HG02938 (cell line): ENCODE data around the gene TCTN1.
"Not testable (repeated sequence)": the region's sequence is repeated elsewhere in the genome, so short reads cannot be mapped to it uniquely, and the experiment has no call there.

Experiments
- ATAC-seq: cut with Tn5 transposase; IDR thresholded peaks from one replicate; pipeline ENCODE4 v1.9.1; 2021; ENCODE audit warnings: mild to moderate bottlenecking, moderate library complexity; ENCODE audit not compliant: unreplicated experiment

TCTN1 gene

DNA sequence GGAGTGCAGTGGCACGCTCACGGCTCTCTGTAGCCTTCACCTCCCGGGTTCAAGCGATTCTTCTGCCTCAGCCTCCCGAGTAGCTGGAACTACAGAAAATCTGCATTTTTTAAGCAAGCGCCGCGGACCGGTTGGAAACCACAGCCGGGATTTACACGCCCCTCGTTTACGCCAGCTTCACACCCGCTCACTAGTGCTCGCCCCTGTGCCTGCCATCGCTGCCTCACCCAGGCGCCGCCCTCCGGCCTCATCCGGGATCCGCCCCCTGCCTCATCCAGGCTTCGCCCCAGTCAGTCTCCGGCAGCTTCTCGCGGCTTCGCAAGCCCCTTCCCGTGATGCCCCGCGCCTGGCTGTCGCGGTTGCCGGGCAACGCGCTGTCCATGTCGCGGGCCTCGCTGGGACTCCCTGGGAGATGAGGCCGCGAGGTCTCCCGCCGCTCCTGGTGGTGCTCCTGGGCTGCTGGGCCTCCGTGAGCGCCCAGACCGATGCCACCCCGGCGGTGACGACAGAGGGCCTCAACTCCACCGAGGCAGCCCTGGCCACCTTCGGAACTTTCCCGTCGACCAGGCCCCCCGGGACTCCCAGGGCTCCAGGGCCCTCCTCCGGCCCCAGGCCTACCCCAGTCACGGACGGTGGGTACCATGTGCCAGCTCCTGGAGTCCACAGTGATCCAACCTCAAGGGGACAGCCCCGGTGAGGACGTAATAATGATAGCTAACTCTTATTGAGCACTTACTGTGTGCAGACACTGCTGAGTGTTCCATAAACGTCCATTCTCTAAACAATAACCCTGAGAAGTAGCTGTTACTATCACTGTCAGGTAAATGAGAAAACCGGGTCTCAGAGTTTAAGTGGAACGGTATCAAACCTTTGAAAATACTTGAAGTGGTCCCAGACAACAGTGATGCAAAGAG lies at the start of gene TCTN1:
Gene TCTN1, plus strand, starts transcription at position 359 of the 914 bp plus-strand sequence. Its CDS starts 54 bp downstream, at position 413.
- peak; percentile 91 for ATAC-seq

DNA sequence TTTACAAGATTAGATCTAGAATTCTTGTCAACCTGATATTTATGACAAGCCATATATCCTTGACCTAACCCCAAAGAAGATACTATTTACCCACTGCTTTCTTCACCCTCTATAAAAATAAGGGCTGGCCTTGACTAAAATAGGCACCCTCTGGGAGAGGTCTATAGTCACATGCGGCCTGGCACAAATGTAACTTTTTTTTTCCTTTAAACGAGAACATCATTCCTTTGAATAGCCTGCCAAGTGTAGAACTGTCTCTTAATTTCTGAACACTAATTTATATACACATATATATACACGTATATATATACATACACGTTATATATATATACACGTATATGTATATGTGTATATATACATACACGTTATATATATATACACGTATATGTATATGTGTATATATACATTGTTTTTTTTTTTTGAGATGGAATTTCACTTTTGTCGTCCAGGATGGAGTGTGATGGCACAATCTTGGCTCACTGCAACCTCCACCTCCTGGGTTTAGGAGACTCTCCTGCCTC lies 49.4 kb upstream of the TCTN1 start:
- no peak for ATAC-seq

DNA sequence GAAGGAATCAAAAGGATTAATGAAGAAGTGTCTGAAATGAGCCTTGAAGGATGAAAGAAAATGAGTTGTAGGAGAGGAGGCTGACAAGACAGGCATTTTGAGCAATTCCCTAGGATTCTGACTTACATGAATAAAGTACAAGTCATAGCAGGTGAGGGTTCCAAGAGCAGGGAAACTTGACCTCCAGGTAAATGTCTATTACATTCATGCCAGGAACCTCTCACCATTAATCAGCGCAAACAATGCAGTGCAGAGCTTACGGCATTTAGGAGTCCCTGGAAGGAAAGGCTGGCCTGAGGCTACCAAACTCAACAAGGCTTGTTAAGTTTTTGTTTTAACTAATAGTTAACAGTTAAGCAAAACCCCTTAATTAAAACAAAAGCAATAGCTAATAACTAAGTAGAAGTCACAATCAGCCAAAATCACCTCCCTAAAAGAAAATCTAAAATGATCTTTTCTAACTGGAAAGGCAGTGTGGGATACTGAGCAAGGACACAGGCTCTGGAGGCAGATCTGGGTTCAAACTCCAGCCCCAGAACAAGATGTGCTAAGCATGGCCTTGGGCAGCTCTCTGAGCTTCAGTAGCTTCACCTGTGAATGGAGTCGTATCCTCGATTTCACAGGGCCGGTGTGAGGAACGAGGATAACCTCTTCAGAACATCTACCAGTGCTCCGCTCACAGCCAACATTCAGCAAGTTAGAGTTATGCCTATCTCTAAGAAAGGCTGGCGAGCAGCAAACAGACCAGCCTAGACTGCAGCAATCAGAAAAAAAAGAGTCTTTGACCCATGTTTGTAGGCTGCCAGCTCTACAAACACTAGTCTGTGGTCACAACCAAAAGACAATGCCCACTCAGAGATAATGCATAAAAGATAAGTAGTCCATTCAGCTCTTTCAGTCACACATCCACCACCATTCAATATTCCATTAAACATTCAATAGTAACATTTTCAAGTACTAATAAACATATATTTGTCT lies 47.7 kb upstream of the TCTN1 start:
- no peak for ATAC-seq

DNA sequence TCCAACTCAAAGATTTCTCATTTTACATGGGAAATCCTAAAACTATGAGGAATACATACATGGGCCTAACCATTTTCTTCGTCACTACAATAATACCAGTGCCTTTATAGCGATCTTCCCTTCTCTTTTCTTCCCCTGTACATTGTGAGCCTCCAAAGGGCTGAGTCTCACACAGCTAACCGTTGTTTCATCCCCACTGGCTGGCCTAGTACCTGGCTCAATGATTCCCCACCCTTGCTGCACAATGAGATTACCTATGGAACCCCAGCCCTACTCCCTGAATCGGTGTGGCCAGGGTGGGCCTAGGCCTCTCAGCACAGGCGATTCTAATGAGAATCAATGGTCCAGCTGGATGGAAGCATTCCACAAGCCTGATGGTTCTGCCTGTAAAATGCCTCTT lies 46.9 kb upstream of the TCTN1 start:
- ATAC-seq, result no peak

DNA sequence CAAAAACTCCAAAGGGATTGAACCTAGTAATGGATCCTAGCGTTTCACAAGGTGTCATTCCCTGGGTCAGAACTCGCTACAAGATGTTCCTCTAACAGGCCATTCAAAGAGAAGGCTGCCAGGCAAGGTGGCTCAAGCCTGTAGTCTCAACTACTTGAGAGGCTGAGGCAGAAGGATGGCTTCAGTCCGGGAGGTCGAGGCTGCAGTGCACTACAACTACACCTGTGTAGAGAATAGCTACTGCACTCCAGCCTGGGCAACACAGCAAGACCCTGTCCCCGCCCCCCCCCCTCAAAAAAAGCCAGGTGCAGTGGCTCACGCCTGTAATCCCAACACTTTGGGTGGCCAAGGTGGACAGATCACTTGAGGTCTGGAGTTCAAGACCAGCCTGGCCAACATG lies 45.2 kb upstream of the TCTN1 start:
- ATAC-seq, result no peak

DNA sequence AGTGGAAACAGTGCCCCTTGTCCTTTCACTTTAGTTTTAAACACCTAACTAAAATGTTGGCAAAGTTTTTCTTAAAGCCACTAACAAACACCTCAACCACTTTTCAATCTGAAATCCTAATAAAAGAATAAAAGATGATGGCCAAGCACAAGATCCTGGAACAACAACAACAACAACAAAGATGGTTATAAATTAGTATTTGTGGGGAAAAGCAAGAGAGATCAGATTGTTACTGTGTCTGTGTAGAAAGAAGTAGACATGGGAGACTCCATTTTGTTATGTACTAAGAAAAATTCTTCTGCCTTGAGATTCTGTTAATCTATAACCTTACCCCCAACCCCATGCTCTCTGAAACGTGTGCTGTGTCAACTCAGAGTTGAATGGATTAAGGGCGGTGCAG lies 44.1 kb upstream of the TCTN1 start:
- ATAC-seq, result not testable (repeated sequence)

DNA sequence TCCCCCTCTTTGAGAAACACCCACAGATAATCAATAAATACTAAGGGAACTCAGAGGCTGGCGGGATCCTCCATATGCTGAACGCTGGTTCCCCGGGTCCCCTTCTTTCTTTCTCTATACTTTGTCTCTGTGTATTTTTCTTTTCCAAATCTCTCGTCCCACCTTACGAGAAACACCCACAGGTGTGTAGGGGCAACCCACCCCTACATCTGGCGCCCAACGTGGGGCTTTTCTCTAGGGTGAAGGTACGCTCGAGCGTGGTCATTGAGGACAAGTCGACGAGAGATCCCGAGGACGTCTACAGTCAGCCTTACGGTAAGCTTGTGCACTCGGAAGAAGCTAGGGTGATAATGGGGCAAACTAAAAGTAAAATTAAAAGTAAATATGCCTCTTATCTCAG lies 43.1 kb upstream of the TCTN1 start:
- not testable (repeated sequence) for ATAC-seq

DNA sequence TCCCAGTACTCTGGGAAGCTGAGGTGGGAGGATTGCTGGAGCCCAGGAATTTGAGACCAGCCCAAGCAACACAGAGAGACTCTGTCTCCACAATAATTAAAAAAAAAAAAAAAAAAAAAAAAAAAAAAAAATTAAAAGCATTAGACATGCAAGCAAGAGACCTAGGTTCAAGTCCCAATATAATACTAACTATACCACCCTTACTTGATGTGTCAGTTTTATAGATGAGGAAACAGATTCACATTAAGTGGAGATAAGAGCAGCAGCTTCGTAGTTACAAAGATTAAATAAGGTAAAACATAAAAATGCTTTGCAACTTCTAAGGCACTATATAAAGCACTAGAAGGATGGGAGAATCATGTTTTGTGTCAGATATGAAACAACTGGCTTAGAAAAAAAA lies 39.9 kb upstream of the TCTN1 start:
- no peak for ATAC-seq

DNA sequence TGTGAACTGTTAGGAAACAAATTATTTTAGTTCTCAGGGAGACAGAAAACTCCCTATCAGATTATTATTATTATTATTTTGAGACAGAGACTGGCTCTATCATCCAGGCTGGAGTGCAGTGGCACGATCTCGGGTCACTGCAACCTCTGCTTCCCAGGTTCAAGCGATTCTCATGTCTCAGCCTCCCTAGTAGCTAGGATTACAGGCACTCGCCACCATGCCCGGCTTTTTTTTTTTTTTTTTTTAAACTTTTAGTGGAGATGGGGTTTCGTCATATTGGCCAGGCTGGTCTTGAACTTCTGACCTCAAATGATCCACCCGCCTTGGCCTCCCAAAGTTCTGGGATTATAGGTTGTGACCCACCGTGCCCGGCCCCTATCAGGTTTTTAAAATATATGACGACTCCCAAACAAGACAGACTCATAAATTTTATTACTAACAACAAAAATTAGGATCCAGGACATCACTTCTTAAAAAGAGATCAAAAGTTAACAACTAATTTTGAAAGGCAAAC lies 39.2 kb upstream of the TCTN1 start:
- ATAC-seq, result not testable (repeated sequence)

DNA sequence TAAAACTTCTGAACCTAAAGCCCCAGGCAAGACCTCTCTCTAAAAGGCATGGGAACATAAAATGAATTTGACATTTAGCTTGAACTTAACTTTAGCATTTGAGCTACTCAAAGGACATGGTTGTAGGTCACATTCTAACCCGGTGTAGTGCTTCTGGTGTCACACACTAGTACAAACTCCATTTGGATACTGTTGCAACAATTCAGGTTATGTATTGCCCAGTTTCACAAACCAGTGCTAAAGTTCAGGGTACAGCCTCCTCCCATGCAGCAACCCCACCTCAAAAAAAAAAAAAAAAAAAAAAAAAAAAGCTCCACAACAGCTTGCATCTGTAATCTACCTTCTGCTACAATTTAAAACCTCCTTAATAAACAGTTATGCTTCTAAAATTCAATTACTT lies 38.6 kb upstream of the TCTN1 start:
- no peak for ATAC-seq

DNA sequence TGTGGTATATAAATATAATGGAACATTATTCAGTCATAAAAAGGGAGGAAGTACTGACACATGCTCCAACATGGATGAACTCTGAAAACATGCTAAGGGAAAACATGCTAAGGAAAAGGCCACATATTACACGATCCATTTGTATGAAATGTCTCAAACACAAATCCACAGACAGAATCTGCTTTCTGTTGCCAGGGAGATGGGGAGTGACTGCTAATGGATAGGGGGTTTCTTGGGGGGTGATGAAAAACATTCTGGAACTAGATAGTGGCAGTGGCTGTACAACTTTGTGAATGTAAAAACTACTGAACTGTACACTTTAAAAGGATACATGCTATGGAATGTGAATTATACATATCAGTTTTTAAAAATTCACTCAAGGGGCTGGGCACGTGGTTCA lies 37.4 kb upstream of the TCTN1 start:
- ATAC-seq, result no peak

DNA sequence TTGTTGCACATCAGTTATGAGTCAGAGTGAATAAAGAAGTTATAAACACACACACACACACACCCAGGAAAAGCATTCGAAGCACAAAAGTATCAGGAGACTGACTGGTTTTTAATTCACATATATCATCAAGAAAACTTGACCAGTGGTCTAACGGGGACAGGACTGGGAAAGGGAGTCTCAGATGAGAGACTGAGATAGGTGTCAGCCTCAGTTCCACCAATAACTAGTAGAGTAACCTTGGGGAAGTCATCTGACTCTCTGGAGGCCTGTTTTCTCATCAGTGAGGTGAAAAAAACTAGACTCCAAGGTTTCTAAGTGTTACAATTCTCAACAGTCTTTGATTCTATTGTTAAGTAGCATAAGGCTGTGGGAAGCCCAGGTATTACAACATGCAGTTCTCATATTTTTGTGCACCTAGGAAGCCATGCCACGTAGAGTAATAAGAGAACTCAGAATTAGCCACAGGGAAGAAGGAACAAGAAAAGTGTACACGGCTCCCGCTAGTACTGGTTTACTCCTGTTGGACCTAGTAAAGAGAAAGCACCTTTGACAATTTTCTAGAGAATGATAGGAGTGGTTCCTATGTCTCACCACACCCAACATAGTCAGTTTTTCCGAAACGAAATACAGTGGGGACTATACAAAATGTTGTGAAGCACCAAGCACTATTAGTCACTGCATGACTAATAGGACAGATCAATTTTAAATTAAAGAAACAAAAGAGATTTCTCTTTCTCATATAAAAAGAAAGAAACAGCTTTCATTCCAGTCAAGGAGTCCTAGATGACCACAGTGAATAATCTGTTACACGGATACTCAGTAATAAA lies 35.9 kb upstream of the TCTN1 start:
- no peak for ATAC-seq

DNA sequence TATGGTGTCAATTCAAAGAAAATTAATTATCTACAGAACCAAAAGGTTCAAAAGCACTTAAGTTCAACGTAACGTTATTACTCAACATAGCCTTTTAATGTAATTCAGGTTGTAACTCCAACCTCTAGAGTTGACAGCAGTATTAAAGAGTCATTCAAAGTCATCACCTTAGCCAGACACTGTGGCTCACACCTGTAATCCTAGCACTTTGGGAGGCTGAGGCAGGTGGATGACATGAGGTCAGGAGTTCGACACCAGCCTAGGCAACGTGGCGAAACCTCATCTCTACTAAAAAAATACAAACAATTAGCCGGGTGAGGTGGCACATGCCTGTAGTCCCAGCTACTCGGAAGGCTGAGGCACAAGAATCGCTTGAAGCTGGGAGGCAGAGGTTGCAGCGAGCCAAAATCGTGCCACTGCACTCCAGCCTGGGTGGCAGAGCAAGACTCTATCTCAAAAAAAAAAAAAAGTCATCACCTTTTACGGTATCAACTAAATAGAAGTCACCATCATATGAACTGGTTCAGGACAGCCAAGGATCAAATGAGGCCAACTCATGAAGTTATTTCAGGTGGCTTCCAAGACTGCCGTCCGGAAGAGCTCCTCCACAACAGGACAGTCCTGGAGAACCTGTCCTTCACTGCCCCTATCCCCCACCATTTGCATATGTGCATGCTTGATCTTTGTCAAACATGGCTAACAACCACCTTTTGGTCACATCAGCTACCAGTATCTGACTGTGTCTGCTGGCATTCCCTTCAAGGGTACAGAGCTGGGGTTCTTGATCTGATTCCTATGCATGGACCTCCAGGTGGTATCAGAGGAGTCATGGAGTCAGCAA lies 35.0 kb upstream of the TCTN1 start:
- ATAC-seq, result no peak

DNA sequence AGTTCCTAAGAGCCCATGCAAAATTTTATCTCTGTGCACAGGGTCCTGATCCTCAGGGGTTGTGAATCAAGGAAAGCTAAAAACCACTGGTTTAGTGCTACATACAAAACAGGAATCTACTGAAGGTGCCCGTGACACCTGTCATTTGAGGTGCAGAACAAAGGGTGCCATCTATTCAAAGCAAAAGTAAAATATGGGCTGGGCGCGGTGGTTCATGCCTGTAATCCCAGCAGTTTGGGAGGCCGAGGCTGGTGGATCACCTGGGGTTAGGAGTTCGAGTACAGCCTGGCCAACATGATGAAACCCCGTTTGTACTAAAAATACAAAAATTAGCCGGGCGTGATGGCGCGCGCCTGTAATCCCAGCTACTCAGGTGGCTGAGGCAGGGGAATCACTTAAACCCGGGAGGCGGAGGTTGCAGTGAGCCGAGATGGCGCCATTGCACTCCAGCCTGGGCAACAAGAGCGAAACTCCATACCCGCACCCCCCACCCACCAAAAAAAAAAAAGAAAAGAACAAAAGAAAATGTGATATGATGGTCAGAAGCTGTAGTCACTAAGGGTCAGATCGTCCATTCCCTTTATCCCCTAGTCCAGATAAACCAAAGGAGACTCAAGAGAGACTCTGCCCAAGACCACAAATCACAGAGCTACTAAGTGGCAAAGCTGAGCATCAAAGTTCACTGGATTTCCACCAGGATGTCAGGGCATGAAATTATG lies 34.2 kb upstream of the TCTN1 start:
- ATAC-seq, result no peak

DNA sequence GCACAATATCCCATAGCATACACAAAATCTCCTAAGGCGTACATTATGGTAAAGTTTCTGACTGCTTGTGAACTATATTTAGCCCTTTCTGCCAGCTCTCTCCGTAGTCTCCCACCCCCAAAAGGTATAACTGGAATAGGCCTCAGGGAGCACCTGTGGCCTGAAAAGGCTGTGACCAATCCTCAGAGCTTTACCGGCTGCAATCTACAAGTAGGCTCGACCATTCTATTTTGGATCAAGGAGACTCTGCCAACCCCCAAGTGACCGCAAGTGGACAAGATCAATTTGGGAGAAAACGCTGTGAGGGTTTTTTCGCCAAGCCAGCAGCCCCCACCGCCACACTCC lies 32.0 kb upstream of the TCTN1 start:
- no peak for ATAC-seq

DNA sequence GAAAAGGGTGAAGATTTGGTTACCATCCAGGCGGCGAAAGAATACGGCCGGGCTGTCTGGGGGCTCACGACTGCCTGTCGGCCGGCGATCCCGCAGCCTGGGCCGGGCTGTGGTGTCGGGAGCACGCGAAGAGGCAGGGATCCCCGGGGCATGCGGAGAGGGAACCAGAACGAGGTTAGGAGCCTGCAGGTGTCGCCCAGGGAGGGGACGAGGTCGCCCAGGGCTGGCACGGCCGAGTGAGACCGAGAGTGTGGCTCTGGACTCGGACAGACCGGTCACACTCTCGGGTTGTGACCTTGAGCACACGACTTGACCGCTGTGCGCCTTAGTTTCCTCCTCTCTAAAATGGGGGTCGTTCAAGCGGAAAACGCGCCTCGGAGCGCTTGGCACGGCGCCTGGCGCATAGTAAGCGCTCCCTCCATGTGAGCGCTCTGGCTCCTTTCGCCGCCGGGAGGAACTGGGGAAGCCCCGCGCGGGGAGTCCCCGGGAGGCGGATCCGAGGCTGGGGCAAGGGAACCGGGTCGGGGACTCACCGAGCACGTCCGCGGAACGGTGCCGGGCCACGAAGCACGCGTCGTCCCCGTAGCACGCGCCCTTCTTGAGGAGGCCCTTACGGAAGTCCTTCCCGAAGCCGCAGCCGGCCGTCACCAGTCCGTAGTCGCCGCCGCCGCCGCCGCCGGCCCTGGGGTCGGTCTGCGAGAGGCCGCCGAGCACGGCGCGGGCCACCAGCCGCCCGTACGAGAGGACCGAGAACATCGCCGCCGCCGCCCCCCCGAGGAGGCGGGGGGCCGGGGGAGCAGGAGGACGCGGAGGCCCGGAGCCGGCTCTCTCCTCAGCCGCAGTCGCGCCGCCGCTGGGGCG lies 31.4 kb upstream of the TCTN1 start:
- peak; percentile 35 for ATAC-seq

DNA sequence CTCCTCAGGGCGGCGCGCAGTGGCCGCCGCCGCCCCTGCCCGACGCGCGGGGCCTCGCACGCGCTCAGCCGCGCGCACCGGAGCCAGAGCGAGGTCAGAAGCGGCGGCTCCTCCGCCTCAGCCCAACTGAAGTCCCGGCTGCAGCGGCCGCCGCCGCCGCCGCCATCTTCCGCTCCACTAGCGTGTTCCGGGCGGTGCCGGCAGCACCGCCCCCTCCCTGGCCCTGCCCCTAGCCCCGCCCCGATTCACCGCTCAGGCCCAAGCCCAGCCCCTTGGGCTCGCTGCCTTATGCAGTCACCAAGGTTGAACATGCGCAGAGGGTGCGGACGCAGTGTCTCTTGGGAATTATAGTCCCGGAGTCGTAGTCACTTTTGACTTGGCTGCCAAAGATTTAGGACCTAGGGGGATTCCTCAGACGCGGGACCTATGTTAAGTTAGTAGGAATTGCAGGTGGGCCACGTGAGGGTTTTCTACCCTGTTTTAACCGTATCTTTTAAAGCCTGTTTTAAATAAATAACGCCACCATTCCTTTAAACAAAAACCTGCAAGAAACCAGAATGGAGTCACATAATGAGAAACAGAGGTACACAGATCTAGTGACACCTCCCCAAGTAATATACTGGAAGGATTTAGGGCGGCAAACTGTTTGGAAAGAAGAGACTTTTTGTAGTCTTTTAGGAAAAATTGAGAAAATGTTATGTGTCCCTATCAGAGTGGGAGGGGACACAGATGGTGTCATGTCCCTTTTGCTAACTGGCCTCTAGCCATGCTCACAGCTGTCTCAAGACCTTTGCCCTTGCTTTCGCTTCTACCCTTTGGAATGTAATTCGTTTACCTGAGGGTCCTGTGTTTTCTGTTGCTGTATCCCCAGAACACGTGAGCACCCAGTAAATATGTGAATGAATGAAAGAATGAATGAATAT lies 30.5 kb upstream of the TCTN1 start, which contains the start of gene PPTC7:
Gene PPTC7, minus strand, starts transcription at position 182 of the 923 bp plus-strand sequence. CDS start 287 bp downstream, outside the sequence.
- ATAC-seq, result peak; percentile 66
